ENCODE data around the gene CD86. TPM values are rescaled to one million over a fixed set of nuclear protein-coding genes. Genes with fewer than 3 reads are reported as not detected.

Gene CD86
- 1 to 10 TPM in 1 of 2 donors, under 1 TPM in 1; 0.57 to 5.6 TPM for total RNA-seq

- intact Hi-C loops (cut with DNase I): no loop called here
- H3K9ac ChIP-seq (ENCODE audit: low read depth in 2 of 2, low read length in 2 of 2): no peak within 1 kb of the TSS
- no peaks in the 10 kb centered on the region for H3K36me3 ChIP-seq
- H3K27me3 ChIP-seq: no peaks in the 10 kb centered on the region
- no peak for DNase-seq
- no peak within 1 kb of the TSS for H3K27ac ChIP-seq
- no peak for TF ChIP-seq CTCF (IDR thresholded peaks at IDR 0.05)
- no peaks in the 10 kb centered on the region for H3K4me1 ChIP-seq
- H3K4me3 ChIP-seq: no peak within 1 kb of the TSS
- no peaks in the 10 kb centered on the region for H3K9me3 ChIP-seq
These were observed at the start of gene CD86 for GRCh38 chr3:122055215-122055614. Gene CD86, plus strand, starts transcription at chr3:122055362. Its CDS starts 128 bp downstream, at chr3:122055490.

GRCh38 chr3:122006267-122006666, 48.9 kb upstream of the CD86 start:
- H3K36me3 ChIP-seq: no peaks in the 10 kb centered on the region
- no peaks in the 10 kb centered on the region for H3K27me3 ChIP-seq
- H3K27ac ChIP-seq: no peak overlapping the region
- no peak for TF ChIP-seq CTCF (IDR thresholded peaks at IDR 0.05)
- H3K4me3 ChIP-seq: no peak overlapping the region
- H3K4me1 ChIP-seq: no peaks in the 10 kb centered on the region
- no peak for DNase-seq
- intact Hi-C loops (cut with DNase I): no loop called here
- no peaks in the 10 kb centered on the region for H3K9me3 ChIP-seq
- no peak overlapping the region for H3K9ac ChIP-seq (ENCODE audit: low read depth in 2 of 2, low read length in 2 of 2)

GRCh38 chr3:122008166-122008565, 47.0 kb upstream of the CD86 start:
- no peaks in the 10 kb centered on the region for H3K36me3 ChIP-seq
- H3K27me3 ChIP-seq: no peaks in the 10 kb centered on the region
- no peaks in the 10 kb centered on the region for H3K9me3 ChIP-seq
- no peak for TF ChIP-seq CTCF (IDR thresholded peaks at IDR 0.05)
- no peak for DNase-seq
- H3K9ac ChIP-seq (ENCODE audit: low read depth in 2 of 2, low read length in 2 of 2): no peak overlapping the region
- no peak overlapping the region for H3K27ac ChIP-seq
- intact Hi-C loops (cut with DNase I): no loop called here
- no peaks in the 10 kb centered on the region for H3K4me1 ChIP-seq
- H3K4me3 ChIP-seq: no peak overlapping the region

- TF ChIP-seq CTCF (IDR thresholded peaks at IDR 0.05): no peak
- intact Hi-C loops (cut with DNase I): no loop called here
- Histone ChIP-seq H3K27ac (no peak overlapping the region), H3K36me3 (no peaks in the 10 kb centered on the region), H3K4me1 (no peaks in the 10 kb centered on the region), H3K4me3 (no peak overlapping the region), H3K9ac (ENCODE audit: low read depth in 2 of 2, low read length in 2 of 2) (no peak overlapping the region), H3K9me3 (no peaks in the 10 kb centered on the region), H3K27me3 (no peaks in the 10 kb centered on the region)
- no peak for DNase-seq
These were observed 44.7 kb upstream of the CD86 start for GRCh38 chr3:122010506-122010905.

GRCh38 chr3:122011396-122011795, 43.8 kb upstream of the CD86 start:
- Histone ChIP-seq H3K27me3 (no peaks in the 10 kb centered on the region), H3K9ac (ENCODE audit: low read depth in 2 of 2, low read length in 2 of 2) (no peak overlapping the region), H3K27ac (no peak overlapping the region), H3K4me3 (no peak overlapping the region), H3K9me3 (no peaks in the 10 kb centered on the region), H3K36me3 (no peaks in the 10 kb centered on the region), H3K4me1 (no peaks in the 10 kb centered on the region)
- TF ChIP-seq CTCF (IDR thresholded peaks at IDR 0.05): no peak
- DNase-seq: no peak
- intact Hi-C loops (cut with DNase I): no loop called here

GRCh38 chr3:122012821-122013220, 42.3 kb upstream of the CD86 start:
- TF ChIP-seq CTCF (IDR thresholded peaks at IDR 0.05): no peak
- H3K4me1 ChIP-seq: no peaks in the 10 kb centered on the region

More at GRCh38 chr3:122012821-122013220, 42.3 kb upstream of the CD86 start:
- Histone ChIP-seq H3K27ac (no peak overlapping the region), H3K36me3 (no peaks in the 10 kb centered on the region), H3K4me3 (no peak overlapping the region), H3K27me3 (no peaks in the 10 kb centered on the region), H3K9me3 (no peaks in the 10 kb centered on the region), H3K9ac (ENCODE audit: low read depth in 2 of 2, low read length in 2 of 2) (no peak overlapping the region)
- no peak for DNase-seq
- intact Hi-C loops (cut with DNase I): no loop called here

Measured in colonic mucosa (tissue), 4 donors.